AG04450 (cell line): ENCODE data around the gene STK31. TPM values are rescaled to one million over a fixed set of nuclear protein-coding genes. Genes with fewer than 3 reads are reported as not detected.
"Not testable (repeated sequence)": the region's sequence is repeated elsewhere in the genome, so short reads cannot be mapped to it uniquely, and the experiment has no call there.

Source experiments
- CTCF ChIA-PET: fragments of 300-600, 350-600 bp; formaldehyde crosslinking; extraction: SDS; loops from one replicate; lab custom pipeline; 2022; ENCODE audit warnings: antibody characterized with exemption, inconsistent platforms; lab: Charles Lee
- POLR2A ChIA-PET: fragments of 350-600 bp; formaldehyde crosslinking; extraction: SDS; loops from one replicate; lab custom pipeline; 2021; ENCODE audit warnings: antibody characterized with exemption, inconsistent platforms; lab: Yijun Ruan, JAX
- DNase-seq: peaks from one replicate; pipeline ENCODE4 v3.0.0-alpha.2; 2011; ENCODE audit warnings: low read depth, low spot score
- H3K27ac ChIP-seq: one replicate; pipeline ENCODE4 v1.5.1; 2012; ENCODE audit warnings: low read depth, low read length, control low read depth
- H3K27me3 ChIP-seq: one replicate; pipeline ENCODE4 v1.6.0; 2012; ENCODE audit warnings: low read length; ENCODE audit not compliant: control insufficient read depth, insufficient read depth
- H3K4me3 ChIP-seq: 2 replicates; pipeline ENCODE4 v1.5.1; 2011; ENCODE audit warnings: mild to moderate bottlenecking, low read depth, low read length, control low read depth
- H3K9me3 ChIP-seq: 2 replicates; pipeline ENCODE4 v1.5.1; 2012; ENCODE audit warnings: low read length; ENCODE audit not compliant: control insufficient read depth, insufficient read depth
- polyA plus RNA-seq: library from polyadenylated mRNA; depleted of rRNA; stranded (reverse); fragments of >200 nt; gene quantifications from 2 replicates; pipeline ENCODE4 v1.2.3, GENCODE V29; 2011
- TF ChIP-seq, protein P1 (sequence below): IDR thresholded peaks from 2 replicates; pipeline ENCODE4 v1.5.1; 2011; ENCODE audit warnings: low read depth, low read length, control low read depth, inconsistent platforms

The STK31 gene
- polyA plus RNA-seq, 1 experiment: 0.09 TPM

DNA sequence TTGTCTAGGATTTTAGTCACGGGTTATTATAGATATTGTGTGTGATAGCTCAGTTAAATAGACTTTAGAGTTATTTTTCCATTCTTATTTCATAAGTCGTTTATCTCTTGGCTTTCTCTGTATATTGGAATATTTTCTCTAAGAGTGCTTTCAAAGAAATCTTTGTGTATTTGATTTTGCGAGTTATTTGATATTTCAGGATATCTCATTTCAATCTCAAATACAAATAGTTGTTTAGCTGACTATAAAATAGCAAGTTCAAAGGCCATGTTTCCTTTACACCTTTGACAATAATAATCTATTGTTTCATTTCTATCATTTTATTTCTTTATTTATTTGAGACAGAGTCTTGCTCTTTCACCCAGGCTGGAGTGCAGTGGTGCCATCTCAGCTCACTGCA lies 55.9 kb downstream of the STK31 start:
- Histone ChIP-seq H3K27me3 (no peaks in the 10 kb centered on the region), H3K4me3 (no peak overlapping the region), H3K9me3 (no peaks in the 10 kb centered on the region), H3K27ac (no peak overlapping the region)
- DNase-seq: no peak
- TF ChIP-seq, protein P1, sequence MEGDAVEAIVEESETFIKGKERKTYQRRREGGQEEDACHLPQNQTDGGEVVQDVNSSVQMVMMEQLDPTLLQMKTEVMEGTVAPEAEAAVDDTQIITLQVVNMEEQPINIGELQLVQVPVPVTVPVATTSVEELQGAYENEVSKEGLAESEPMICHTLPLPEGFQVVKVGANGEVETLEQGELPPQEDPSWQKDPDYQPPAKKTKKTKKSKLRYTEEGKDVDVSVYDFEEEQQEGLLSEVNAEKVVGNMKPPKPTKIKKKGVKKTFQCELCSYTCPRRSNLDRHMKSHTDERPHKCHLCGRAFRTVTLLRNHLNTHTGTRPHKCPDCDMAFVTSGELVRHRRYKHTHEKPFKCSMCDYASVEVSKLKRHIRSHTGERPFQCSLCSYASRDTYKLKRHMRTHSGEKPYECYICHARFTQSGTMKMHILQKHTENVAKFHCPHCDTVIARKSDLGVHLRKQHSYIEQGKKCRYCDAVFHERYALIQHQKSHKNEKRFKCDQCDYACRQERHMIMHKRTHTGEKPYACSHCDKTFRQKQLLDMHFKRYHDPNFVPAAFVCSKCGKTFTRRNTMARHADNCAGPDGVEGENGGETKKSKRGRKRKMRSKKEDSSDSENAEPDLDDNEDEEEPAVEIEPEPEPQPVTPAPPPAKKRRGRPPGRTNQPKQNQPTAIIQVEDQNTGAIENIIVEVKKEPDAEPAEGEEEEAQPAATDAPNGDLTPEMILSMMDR: no peak
- ChIA-PET POLR2A (no interaction called here), CTCF (no interaction called here)

DNA sequence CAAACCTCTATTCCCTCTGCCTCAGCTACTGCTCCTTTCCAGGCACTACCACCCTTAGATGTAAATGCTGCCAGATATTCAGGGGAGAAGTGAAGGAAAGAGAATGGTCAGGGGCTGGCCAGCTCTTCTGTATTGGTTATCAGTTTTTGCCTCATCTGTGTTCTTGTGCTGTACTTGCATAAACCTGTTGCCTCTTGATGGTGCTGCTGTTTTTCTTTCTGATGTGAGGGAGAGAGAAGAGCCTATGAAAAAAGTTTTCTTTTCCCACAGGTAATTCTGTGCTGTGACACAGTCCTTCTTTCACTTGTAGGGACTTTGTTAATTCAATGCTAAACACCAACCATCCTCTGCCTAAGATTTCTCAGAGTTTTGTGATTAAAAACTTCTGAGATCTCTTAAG lies 57.5 kb downstream of the STK31 start:
- TF ChIP-seq, protein P1: no peak
- Histone ChIP-seq H3K27ac (no peak overlapping the region), H3K9me3 (no peaks in the 10 kb centered on the region), H3K4me3 (no peak overlapping the region), H3K27me3 (no peaks in the 10 kb centered on the region)
- ChIA-PET CTCF (interaction anchor here (1.4 kb wide), 1 partner anchor 15 kb away, joined by 4 read pairs; no protein-coding TSS in a partner anchor), POLR2A (no interaction called here)
- no peak for DNase-seq

DNA sequence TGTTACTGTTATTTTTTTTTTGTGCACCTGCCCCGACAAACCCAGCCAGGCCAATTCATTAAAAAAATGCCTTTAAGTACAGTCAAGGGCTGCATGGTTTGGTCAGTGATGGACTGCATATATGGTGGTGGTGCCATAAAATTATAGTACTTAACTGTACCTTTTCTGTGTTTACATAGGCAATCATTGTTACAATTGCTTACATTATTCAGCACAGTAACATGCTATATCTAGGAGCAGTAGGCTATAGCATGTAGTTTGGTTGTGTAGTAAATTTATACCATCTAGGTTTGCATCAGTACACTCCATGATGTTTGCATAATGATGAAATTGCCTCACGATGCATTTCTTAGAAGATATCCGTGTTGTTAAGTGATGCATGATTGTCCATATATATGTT lies 58.0 kb downstream of the STK31 start:
- no peak overlapping the region for H3K27ac ChIP-seq
- DNase-seq: no peak
- no peaks in the 10 kb centered on the region for H3K27me3 ChIP-seq
- ChIA-PET POLR2A (no interaction called here), CTCF (interaction anchor here (1.4 kb wide), 1 partner anchor 14 kb away, joined by 4 read pairs; no protein-coding TSS in a partner anchor)
- TF ChIP-seq, protein P1: no peak
- H3K9me3 ChIP-seq: no peaks in the 10 kb centered on the region
- H3K4me3 ChIP-seq: no peak overlapping the region

DNA sequence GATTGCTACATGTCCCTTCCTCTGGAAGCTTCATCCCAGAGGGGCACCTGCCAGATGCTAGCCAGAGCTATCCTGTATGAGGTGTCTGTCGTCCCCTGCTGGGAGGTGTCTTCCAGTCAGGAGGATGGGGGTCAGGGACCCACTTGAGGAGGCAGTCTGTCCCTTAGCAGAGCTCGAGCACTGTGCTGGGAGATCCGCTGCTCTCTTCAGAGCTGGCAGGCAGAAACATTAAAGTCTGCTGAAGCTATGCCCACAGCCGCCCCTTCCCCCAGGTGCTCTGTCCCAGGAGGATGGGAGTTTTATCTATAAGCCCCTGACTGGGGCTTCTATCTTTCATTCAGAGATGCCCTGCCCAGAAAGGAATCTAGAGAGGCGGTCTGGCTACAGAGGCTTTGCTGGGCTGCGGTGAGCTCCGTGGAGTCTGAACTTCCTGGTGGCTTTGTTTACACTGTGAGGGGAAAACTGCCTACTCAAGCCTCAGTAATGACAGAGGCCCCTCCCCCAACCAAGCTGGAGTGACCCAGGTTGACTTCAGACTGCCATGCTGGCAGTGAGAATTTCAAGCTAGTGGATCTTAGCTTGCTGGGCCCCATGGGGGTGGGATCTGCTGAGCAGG lies 69.3 kb downstream of the STK31 start:
- H3K27ac ChIP-seq, H3K27me3 ChIP-seq, DNase-seq, H3K9me3 ChIP-seq, POLR2A ChIA-PET, CTCF ChIA-PET, H3K4me3 ChIP-seq: not testable (repeated sequence)

DNA sequence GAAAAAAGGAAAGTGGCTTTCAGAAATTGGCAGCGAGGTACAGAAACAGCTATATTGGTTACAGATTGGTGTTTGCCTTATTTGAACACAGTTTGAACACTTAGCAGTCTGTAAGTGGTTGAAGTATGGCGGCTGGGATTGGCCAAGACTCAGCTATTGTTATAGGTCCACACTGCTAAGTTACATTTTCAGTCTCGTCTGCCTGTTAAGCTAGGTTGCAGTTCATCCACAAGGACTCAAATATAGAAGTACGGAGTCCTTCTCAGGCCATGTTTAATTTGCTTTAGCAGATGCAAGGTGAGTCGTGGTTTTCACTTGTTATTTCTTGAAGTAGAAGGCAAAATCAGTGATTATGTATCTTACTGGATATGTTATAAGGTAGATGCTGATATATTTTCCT lies 73.1 kb downstream of the STK31 start:
- ChIA-PET POLR2A (no interaction called here), CTCF (interaction anchor here (1.2 kb wide), 1 partner anchor 16 kb away, joined by 4 read pairs; no protein-coding TSS in a partner anchor)
- H3K27ac ChIP-seq: no peak overlapping the region
- no peak for DNase-seq
- H3K4me3 ChIP-seq: no peak overlapping the region
- no peaks in the 10 kb centered on the region for H3K9me3 ChIP-seq
- TF ChIP-seq, protein P1: no peak
- H3K27me3 ChIP-seq: no peaks in the 10 kb centered on the region
